ENCODE data around the gene MRGPRD.

MRGPRD gene

GRCh38 chr11:68942095-68942620 is 38.6 kb downstream of the MRGPRD start:
- no peak overlapping the region for H3K4me3 ChIP-seq (ENCODE audit: low read length)
- DNase-seq (ENCODE audit: low read depth): no peak
- TF ChIP-seq CTCF (conservative IDR thresholded peaks at IDR 0.05; ENCODE audit: low read depth, low read length): no peak

GRCh38 chr11:68941324-68942094 is 39.3 kb downstream of the MRGPRD start:
- TF ChIP-seq CTCF (conservative IDR thresholded peaks at IDR 0.05; ENCODE audit: low read depth, low read length): no peak
- no peak overlapping the region for H3K4me3 ChIP-seq (ENCODE audit: low read length)
- no peak for DNase-seq (ENCODE audit: low read depth)

- no peak for DNase-seq (ENCODE audit: low read depth)
- no peak overlapping the region for H3K4me3 ChIP-seq (ENCODE audit: low read length)
- TF ChIP-seq CTCF (conservative IDR thresholded peaks at IDR 0.05; ENCODE audit: low read depth, low read length): no peak
These were observed 40.0 kb downstream of the MRGPRD start for GRCh38 chr11:68940651-68941323.

- TF ChIP-seq CTCF (conservative IDR thresholded peaks at IDR 0.05; ENCODE audit: low read depth, low read length): no peak
- no peak overlapping the region for H3K4me3 ChIP-seq (ENCODE audit: low read length)
- DNase-seq (ENCODE audit: low read depth): no peak
These were observed 40.9 kb downstream of the MRGPRD start for GRCh38 chr11:68939583-68940555.

- DNase-seq (ENCODE audit: low read depth): no peak
- no peak overlapping the region for H3K4me3 ChIP-seq (ENCODE audit: low read length)
- TF ChIP-seq CTCF (conservative IDR thresholded peaks at IDR 0.05; ENCODE audit: low read depth, low read length): no peak
These were observed 41.8 kb downstream of the MRGPRD start for GRCh38 chr11:68938816-68939582.

- no peak overlapping the region for H3K4me3 ChIP-seq (ENCODE audit: low read length)
- no peak for TF ChIP-seq CTCF (conservative IDR thresholded peaks at IDR 0.05; ENCODE audit: low read depth, low read length)
- DNase-seq (ENCODE audit: low read depth): no peak
These were observed 42.7 kb downstream of the MRGPRD start for GRCh38 chr11:68938088-68938487.

All from retinal pigment epithelial cell (primary cell).